DLD1 (cell line): ENCODE measurements around the gene DOCK4.

ENCODE experiments used
- in situ Hi-C: cut with HindIII; loops from 2 replicates; pipeline ENCODE4 v1.10.0; 2017; ENCODE audit warnings: low sequenced_read_pairs

Gene DOCK4

DNA sequence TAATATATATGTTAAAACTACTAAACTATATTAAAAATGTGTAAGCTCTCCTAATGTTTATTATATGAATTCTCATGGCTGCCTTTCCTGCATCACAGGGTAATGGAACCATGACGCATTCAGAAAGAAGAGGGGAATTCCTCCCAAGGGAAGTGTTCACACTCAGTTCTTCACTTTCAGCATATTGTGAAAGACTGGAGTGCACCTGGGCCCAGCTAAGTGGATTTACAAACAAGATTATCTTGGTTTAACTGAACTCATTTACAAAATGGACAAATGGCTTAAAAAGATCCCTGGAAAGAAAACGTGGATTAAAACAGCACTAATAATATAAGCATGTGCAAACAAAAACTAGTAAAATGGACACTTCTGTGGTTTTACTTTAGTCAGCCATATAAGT lies 149.8 kb downstream of the DOCK4 start:
- in situ Hi-C loops: no loop called here

DNA sequence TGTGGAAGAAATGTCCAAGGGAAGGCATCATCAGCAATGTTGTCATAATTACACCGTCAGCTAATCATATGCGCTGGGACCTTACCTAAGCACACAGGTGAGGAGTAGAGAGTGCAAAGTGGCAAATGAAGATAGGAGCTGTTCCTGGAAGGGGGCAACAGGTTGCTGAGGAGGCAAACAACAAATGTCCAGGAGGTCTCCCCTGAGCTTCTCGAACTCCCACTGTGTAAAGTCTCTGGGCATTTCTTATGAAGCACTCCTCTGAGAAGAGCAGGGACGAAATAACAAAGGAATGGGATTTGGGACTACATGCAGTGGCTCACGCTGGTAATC lies 152.5 kb downstream of the DOCK4 start:
- in situ Hi-C loops: no loop called here

GRCh38 chr7:112052993-112053736 lies 153.0 kb downstream of the DOCK4 start:
- in situ Hi-C loops: no loop called here

DNA sequence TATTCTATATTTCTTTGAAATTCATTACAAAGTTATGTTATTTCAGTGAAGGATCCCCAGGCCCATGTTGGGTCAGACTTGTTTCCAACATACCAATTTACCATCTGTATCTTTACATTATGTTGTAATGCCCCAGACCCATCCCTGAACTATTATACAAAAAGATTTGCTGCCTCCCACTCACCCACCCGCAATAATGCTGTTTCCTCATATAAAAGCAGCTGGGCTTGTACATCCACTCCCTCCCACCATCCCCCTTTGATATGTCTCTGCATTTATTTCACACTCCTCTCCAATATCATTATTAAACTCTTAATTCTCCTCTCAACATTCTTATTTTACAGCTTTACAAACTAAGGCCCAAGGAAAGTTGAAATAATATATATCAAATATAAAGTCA lies 153.7 kb downstream of the DOCK4 start:
- in situ Hi-C loops: no loop called here

DNA sequence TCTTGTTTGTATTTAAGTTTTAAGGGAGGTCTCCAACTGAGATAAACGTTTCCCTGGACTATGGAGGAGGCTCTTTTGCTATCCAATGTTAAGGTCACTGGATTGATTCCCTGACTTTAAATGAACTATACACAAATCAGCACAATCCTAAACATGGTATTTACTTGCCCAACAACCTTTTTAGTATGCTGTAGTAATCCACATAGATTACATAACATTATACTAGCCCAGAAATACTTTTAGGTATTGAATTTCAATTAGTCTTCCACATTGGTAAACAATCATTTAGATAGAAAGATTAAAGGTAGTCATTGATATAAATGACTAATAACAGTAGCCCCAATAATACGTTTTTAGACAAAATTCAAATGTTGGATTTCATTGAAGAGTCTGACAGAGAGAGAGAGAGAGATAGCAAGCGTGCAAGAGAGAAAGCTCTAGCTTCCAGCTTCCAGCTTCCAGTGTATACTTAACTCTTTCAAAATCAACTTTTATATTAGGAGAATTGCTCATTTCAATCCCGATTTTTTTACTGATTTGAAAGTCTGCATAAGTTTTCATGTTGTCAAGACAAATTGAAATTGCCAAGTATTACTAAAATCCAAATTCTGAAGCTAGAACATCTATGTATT lies 155.8 kb downstream of the DOCK4 start:
- in situ Hi-C loops: no loop called here

DNA sequence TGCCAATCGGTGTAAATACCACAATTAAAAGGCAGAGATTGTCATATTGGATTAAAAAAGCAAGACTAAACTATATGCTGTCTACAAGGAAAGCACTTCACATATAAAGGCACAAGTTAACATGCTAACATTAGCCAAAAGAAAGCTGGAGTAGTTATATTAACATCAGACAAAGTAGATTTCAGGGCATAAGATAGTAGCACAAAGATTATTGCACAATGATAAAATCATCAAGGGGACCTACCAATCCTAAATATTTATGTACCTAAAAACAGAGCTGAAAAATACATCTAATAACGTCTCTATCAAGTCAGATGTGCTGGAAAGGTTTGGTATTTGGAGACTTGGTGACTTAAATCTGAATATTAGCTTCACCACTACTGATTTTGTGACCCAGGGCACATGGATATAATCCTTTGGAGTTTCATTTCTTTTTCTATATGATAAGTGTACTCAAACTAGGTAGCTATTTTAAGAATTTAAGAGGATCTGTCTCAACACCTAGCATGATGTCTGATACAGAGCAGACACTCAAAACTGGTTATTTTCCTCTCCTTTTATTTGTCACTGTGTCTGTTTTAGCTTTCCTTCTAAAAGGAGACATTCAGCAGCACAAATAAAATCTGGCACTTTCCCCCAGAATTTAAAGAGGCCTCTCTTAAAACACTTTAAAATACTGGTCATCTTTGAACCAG lies 156.5 kb downstream of the DOCK4 start:
- in situ Hi-C loops: no loop called here

GRCh38 chr7:112047421-112047820 lies 158.8 kb downstream of the DOCK4 start:
- in situ Hi-C loops: no loop called here

GRCh38 chr7:112045222-112045621 lies 161.0 kb downstream of the DOCK4 start:
- in situ Hi-C loops: no loop called here

- in situ Hi-C loops: no loop called here
Measured at GRCh38 chr7:112042631-112043030, 163.6 kb downstream of the DOCK4 start.

GRCh38 chr7:112038353-112038752 lies 167.8 kb downstream of the DOCK4 start:
- in situ Hi-C loops: no loop called here

DNA sequence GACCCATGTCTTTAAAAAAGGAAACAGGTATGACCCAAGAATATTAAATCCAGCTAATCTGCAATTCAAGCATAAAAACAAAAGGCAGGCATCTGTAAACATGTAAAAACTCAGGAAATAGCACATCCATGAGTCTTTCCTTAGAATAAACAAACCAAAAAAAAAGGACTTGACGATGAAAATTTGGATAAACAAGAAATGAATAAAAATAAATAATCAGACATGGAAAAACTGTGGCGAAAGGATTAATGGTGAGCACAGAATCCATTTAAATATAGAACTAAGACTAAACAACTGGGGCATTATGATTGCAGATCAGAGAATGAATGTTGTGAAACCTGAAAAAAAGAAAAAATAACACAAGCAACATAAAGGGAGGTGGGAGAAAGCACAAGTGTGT lies 170.1 kb downstream of the DOCK4 start:
- in situ Hi-C loops: no loop called here

DNA sequence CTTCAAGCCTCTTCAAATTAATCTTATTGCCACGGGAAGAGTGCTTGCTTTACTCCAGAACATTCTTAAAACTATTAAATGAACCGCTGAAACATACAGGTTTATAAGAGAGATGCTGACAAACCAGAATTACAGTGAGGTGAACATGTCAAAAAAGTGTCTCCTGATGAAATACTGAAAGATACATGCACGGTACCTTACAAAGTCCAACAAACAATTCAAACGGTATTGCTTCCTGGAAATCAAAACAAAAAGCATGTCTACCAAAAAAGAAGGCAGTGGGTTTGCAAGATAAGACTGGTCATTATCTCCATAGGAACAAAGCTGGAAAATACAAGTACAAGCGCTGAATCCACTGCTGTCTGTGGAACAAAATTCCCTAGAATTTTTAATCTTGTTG lies 174.5 kb downstream of the DOCK4 start:
- in situ Hi-C loops: no loop called here

GRCh38 chr7:112025556-112025955 lies 180.6 kb downstream of the DOCK4 start:
- in situ Hi-C loops: no loop called here

DNA sequence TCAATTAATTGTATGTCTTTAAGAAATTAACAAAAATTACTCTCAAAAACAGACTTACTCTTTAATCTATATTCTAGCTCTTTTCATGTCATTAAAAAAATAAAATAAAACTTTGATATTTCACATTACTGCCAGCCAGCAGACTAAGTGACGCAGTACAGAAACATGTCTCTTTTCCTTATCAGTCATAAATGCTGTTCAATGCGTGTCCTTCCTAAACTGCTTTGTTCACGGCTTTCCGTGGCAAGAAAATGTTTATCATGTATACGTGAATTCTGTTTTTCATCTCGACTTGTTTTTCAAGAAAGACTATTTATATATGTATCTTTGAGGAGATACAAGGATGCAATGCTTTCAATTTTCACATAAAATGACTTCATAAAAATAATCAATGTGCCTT lies 182.4 kb downstream of the DOCK4 start:
- in situ Hi-C loops: no loop called here

DNA sequence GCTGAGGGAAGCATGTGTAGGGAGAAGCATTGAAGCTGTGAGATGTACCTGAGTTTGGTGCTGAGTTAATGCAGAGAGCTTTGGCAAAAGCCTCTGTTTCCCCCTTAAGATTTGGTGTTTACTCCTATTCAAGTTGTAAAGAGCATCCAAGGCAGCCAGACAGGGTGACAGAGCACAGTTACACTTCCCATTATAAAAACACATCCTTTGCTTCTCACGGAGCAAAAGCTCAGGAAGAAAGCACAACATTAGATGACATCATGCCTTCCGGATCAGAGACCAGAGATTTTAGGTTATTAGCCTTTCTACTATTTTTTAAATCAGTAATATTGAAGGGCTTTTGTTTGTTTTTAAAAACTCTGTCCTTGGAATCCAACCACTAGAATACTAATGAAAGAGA lies 182.9 kb downstream of the DOCK4 start:
- in situ Hi-C loops: no loop called here

DNA sequence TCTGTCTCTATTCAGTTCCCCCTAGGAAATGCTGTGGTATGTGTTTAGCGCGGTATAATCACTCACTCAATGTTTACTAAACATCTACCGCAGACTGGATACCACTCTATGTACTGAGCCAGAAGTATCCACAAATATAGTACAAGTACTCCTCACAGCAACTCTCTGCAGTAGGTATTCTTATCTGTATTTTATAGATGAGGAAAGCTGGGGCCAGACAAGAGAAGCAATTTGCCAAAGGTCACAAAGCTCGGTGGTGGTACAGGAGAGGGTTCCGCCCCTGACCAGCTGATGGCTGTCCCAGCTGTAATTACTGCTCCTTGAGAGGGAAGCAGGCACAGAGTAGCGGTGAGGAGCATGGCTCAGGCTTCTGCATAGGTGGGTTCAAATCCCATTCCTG lies 184.1 kb downstream of the DOCK4 start:
- in situ Hi-C loops: no loop called here

- in situ Hi-C loops: no loop called here
Measured at GRCh38 chr7:112021379-112022044, 184.7 kb downstream of the DOCK4 start.

DNA sequence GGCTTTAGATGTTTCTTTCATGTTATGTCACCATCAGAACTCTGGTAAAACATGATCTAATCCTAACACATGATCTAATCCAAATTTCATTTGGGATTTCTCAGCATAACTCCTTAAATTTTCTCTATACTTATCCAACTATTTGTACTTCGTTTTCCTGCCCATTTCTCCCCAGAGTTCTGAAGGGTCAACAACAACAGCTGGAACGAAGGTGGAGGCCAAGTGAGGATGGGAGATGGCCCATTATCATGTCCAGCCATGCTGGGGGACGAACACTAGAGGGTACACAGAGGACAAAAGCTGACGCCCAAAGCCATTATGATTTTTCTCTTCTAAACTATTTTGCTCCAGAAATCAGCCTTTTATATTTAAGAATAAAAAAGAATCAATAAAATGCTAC lies 185.4 kb downstream of the DOCK4 start:
- in situ Hi-C loops: no loop called here

- in situ Hi-C loops: no loop called here
Measured at GRCh38 chr7:112019932-112020331, 186.3 kb downstream of the DOCK4 start.

DNA sequence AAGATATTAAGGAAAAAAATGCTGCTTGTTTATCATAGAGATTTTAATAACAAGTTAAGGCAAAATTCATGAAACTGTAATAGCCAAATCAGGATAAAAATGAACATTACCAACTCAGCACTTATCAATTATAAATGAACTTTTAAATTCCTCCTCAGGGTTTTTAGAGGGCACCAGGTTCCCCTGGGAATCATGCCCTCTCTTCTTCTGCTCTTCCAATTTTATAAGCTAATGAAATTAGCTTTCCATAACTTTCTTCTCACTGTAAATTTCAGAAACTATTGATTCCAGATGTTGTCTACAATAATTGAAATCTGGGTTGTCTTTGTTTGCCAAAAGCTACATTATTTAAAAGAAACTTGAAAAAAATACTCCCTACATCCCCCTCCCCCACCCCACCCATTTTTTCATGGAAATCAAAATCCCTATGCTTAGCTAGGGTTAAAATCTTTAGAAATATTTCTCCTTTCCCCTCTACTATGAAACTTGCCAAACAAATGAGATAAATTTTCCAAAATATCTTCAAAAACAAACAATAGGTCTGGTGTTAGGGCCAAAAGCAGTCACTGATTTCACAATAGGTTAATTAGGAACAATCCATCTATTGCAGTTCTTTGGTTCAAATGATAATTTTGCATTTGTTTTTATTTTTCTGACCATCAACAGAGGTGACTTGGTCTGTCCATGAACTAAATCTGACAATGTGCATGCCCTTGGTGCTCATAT lies 187.7 kb downstream of the DOCK4 start:
- in situ Hi-C loops: no loop called here

DNA sequence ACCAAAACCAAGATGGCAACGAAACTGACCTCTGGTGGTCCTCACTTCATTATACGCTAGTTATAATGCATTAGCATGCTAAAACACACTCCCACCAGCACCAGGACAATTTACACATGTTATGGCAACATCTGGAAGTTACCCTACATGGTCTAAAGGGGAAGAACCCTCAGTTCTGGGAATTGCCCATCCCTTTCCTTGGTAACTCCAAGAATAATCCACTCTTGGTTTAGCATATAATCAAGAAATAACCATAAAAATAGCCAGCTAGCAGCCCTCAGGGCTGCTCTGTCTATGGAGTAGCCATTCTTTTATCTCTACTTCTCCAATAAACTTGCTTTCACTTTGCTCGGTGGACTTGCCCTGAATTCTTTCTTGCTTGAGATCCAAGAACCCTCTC lies 191.1 kb downstream of the DOCK4 start:
- in situ Hi-C loops: no loop called here
